Sigmoid colon (tissue), 4 donors: ENCODE data around the gene SPATA4.

Source experiments
- CTCF ChIP-seq, 4 experiments: fragments of 450-650 bp in 3 of 4; fragments of 200-600 bp in 1 of 4; IDR thresholded peaks; one replicate each; pipeline ENCODE4 v1.5.1; 2016 to 2019; ENCODE audit warnings: antibody characterized with exemption in 4 of 4, mild to moderate bottlenecking in 3 of 4, moderate library complexity in 2 of 4
- POLR2A ChIP-seq, 2 donors: fragments of 450-650 bp; IDR thresholded peaks; one replicate each; pipeline ENCODE4 v1.6.1; 2016; ENCODE audit warnings: antibody characterized with exemption in 2 of 2, mild to moderate bottlenecking in 2 of 2, moderate library complexity in 2 of 2
- POLR2AphosphoS5 ChIP-seq, 4 donors: sonication (generic); formaldehyde crosslinking; IDR thresholded peaks; one replicate each; pipeline ENCODE4 v1.6.1; 2017; ENCODE audit warnings: antibody characterized with exemption in 4 of 4

- TF ChIP-seq CTCF (IDR thresholded peaks at IDR 0.05) (no peak), POLR2AphosphoS5 (IDR thresholded peaks at IDR 0.05) (peak in 2 of 4 donors; percentile 25 to 35), POLR2A (IDR thresholded peaks at IDR 0.05) (no peak)
Measured at GRCh38 chr4:176185051-176185450, 10.3 kb downstream of the SPATA4 start.
